Mammary epithelial cell (primary cell): Measurements from ENCODE around the gene ABCC4.

Experiments
- CTCF ChIP-seq, 2 donors: IDR thresholded peaks in 1 of 2; conservative IDR thresholded peaks in 1 of 2; 2 replicates each; pipeline ENCODE4 v1.5.1; 2011 to 2012; ENCODE audit warnings: inconsistent platforms in 2 of 2, low read length in 2 of 2, mild to moderate bottlenecking in 2 of 2, control low read depth in 1 of 2, low read depth in 1 of 2; ENCODE audit not compliant: insufficient read depth in 1 of 2; ENCODE audit errors: extremely low read depth in 1 of 2
- EZH2 ChIP-seq: IDR thresholded peaks from 2 replicates; pipeline ENCODE4 v1.6.1; 2012; ENCODE audit warnings: low read length, inconsistent platforms, borderline replicate concordance

- TF ChIP-seq CTCF (conservative IDR thresholded peaks at IDR 0.05 in 1 of 2, IDR thresholded peaks at IDR 0.05 in 1 of 2; ENCODE audit: extremely low read depth in 1 of 2, insufficient read depth in 1 of 2, low read depth in 1 of 2, low read length in 2 of 2) (no peak), EZH2 (no peak)
These were observed 182.5 kb downstream of the ABCC4 start for GRCh38 chr13:95118541-95119324.
